Mesothelial cell of epicardium (in vitro differentiated cells): Measurements from ENCODE around the gene PLCB4. TPM values are rescaled to one million over a fixed set of nuclear protein-coding genes. Genes with fewer than 3 reads are reported as not detected.

ENCODE experiments used
- DNase-seq, 2 experiments: peaks; one replicate each; pipeline ENCODE4 v3.0.0; 2021; ENCODE audit warnings: low spot score in 2 of 2; ENCODE audit not compliant: unreplicated experiment in 2 of 2
- H3K27ac Mint-ChIP-seq: 2 replicates; pipeline ENCODE4 v1.8.0; 2021; ENCODE audit warnings: mixed read lengths
- H3K27me3 Mint-ChIP-seq: 2 replicates; pipeline ENCODE4 v1.8.0; 2021; ENCODE audit warnings: low read depth, mixed read lengths
- H3K36me3 Mint-ChIP-seq: 2 replicates; pipeline ENCODE4 v1.8.0; 2021; ENCODE audit warnings: mixed read lengths
- H3K4me1 Mint-ChIP-seq: 2 replicates; pipeline ENCODE4 v1.8.0; 2021; ENCODE audit warnings: mixed read lengths
- H3K4me3 Mint-ChIP-seq: 2 replicates; pipeline ENCODE4 v1.8.0; 2021; ENCODE audit warnings: mild to moderate bottlenecking, moderate library complexity, mixed read lengths
- H3K9me3 Mint-ChIP-seq: 2 replicates; pipeline ENCODE4 v1.8.0; 2021; ENCODE audit warnings: mixed read lengths
- total RNA-seq: library from RNA; stranded (reverse); gene quantifications from 3 replicates; pipeline ENCODE4 v1.2.1, GENCODE V29; 2021
- TF ChIP-seq, protein P1 (sequence below): fragments of 200-600 bp; sonication (generic); IDR thresholded peaks from one replicate; pipeline ENCODE4 v1.5.0; 2021; ENCODE audit warnings: antibody characterized with exemption; ENCODE audit not compliant: unreplicated experiment

Gene PLCB4
- total RNA-seq, 1 donor from 2014 or later, result 14.0 TPM

DNA sequence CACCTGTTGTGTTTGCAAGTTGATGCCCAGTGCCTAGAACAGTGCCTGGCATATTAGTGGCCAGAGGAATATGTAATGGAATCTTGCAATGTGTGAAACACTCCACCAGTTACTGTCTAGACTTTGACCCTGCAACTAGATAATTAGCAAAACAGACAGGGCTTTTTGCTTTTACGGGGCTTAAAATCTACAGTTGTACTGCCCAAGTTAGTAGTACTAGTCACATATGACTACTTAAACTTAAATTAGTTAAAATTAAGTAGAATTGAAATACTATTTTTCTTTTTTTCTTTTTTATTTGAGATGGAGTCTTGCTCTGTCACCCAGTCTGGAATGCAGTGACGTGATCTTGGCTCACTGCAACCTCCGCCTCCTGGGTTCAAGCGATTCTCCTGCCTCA, 44.3 kb upstream of the PLCB4 start:
- DNase-seq, result no peak
- Mint-ChIP-seq H3K27me3 (no peaks in the 10 kb centered on the region), H3K4me3 (no peak overlapping the region), H3K9me3 (peaks cover 6% of the 10 kb centered on the region), H3K36me3 (no peaks in the 10 kb centered on the region), H3K27ac (no peak overlapping the region), H3K4me1 (peaks cover 18% of the 10 kb centered on the region)
- TF ChIP-seq, protein P1, sequence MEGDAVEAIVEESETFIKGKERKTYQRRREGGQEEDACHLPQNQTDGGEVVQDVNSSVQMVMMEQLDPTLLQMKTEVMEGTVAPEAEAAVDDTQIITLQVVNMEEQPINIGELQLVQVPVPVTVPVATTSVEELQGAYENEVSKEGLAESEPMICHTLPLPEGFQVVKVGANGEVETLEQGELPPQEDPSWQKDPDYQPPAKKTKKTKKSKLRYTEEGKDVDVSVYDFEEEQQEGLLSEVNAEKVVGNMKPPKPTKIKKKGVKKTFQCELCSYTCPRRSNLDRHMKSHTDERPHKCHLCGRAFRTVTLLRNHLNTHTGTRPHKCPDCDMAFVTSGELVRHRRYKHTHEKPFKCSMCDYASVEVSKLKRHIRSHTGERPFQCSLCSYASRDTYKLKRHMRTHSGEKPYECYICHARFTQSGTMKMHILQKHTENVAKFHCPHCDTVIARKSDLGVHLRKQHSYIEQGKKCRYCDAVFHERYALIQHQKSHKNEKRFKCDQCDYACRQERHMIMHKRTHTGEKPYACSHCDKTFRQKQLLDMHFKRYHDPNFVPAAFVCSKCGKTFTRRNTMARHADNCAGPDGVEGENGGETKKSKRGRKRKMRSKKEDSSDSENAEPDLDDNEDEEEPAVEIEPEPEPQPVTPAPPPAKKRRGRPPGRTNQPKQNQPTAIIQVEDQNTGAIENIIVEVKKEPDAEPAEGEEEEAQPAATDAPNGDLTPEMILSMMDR, result no peak

DNA sequence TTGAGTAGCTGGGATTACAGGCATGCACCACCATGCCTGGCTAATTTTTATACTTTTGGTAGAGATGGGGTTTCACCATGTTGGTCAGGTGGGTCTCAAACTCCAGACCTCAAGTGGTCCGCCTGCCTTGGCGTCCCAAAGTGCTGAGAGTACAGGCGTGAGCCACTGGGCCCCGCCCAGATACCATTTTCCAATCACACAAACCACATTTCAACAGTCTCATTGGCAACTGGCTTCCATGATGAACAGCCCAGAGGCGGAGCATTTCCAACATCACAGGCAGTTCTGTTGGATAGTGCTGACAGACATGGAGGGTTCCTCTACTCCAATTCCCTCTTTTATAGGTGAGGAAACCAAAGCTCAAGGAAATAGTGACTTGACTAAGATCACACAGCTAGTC, 43.9 kb upstream of the PLCB4 start:
- Mint-ChIP-seq H3K27me3 (no peaks in the 10 kb centered on the region), H3K36me3 (no peaks in the 10 kb centered on the region), H3K9me3 (peaks cover 6% of the 10 kb centered on the region), H3K4me3 (no peak overlapping the region), H3K4me1 (peaks cover 18% of the 10 kb centered on the region), H3K27ac (no peak overlapping the region)
- DNase-seq, result no peak
- TF ChIP-seq, protein P1, result no peak

DNA sequence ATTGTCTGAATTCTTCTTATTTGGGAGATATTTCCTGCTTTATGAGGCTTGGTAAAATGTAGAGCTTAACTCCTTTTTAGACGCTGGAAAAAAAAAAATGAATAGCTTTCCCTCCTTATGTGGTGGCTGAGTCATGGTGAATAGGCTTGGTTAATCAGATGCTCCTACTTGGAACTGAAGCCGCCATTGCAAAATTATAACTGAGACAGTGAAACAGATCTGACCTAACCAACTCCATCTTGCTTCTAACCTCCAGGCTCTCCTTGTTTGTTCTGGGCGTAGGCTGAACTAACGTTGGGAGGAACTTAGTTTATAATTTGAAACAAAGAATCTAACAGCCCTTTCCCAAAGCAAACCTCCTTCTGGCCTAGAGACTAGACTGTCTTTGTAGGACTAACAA, 43.2 kb upstream of the PLCB4 start:
- H3K27ac Mint-ChIP-seq, result no peak overlapping the region
- H3K9me3 Mint-ChIP-seq, result peaks cover 6% of the 10 kb centered on the region
- peaks cover 18% of the 10 kb centered on the region for H3K4me1 Mint-ChIP-seq
- DNase-seq, result no peak
- H3K27me3 Mint-ChIP-seq, result no peaks in the 10 kb centered on the region
- H3K4me3 Mint-ChIP-seq, result no peak overlapping the region
- H3K36me3 Mint-ChIP-seq, result no peaks in the 10 kb centered on the region
- TF ChIP-seq, protein P1, result no peak

DNA sequence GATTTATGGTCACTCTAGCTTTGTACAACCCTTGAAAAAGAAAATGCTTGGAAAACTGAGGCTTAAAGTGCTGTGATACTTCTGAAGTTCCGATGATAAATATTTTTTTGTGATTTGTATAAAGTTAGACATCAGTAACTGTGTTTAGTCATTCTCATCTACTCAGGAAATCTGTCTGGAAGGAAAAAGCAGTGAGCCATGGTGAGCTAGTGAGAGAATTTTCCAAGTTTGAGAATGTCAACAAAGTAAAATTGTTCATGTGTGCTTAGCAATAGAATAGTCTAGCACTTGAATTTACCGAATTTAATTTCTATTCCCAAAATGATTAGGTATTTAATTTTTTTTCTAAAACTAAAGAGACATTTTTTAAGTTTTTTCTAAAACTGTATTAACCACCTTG, 41.3 kb upstream of the PLCB4 start:
- no peak overlapping the region for H3K27ac Mint-ChIP-seq

DNA sequence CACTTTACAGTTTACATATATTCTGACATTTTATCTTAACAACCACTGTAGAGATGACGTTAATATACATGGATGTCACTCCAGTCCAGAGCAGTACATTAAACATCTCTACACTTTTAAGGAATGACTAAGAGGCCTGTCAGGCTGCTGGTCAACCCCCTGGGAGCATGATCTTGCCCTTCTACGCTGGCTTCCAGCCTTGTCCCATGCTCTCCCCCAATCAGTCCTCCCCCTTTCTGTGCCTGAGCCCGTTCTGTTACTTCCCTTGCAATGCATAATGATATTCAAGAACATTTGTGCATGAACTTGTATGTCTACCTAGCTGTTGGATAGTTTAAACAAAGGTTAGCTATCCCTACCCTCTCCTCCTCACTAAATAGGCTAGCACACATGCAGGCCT, 40.5 kb upstream of the PLCB4 start:
- no peak for DNase-seq
- Mint-ChIP-seq H3K4me1 (no peaks in the 10 kb centered on the region), H3K9me3 (peaks cover 10% of the 10 kb centered on the region), H3K4me3 (no peak overlapping the region), H3K27me3 (no peaks in the 10 kb centered on the region), H3K36me3 (no peaks in the 10 kb centered on the region), H3K27ac (no peak overlapping the region)
- TF ChIP-seq, protein P1, result no peak

More for the DNA sequence above, 41.3 kb upstream of the PLCB4 start:
- no peak for DNase-seq
- Mint-ChIP-seq H3K4me3 (no peak overlapping the region), H3K27me3 (no peaks in the 10 kb centered on the region), H3K9me3 (peaks cover 6% of the 10 kb centered on the region), H3K4me1 (peaks cover 3% of the 10 kb centered on the region), H3K36me3 (no peaks in the 10 kb centered on the region)
- TF ChIP-seq, protein P1, result no peak

DNA sequence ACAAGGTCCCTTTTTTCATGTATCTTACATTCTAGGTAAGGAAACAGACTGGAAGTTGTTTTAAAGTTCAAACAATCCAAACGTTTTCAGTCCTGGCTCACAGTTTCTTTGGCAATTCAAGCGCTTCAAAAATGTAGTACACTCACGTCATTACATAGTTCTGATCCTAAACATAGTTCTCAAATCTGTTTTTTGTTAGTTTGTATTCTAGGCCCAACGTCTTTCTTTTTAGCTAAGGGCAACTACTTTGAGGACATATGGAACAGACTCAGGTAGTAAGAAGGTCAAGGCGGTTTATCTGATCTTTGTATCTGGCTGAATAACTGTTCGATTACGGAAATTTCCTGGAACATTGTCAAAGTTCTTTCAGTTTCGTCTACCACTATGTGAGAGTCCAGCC, 36.9 kb upstream of the PLCB4 start:
- Mint-ChIP-seq H3K27ac (no peak overlapping the region), H3K4me3 (no peak overlapping the region), H3K27me3 (no peaks in the 10 kb centered on the region), H3K36me3 (no peaks in the 10 kb centered on the region), H3K9me3 (peaks cover 6% of the 10 kb centered on the region), H3K4me1 (no peaks in the 10 kb centered on the region)
- TF ChIP-seq, protein P1, result no peak
- DNase-seq, result no peak
